Jurkat, Clone E6-1 (cell line): ENCODE measurements around the gene TESPA1. TPM values are rescaled to one million over a fixed set of nuclear protein-coding genes. Genes with fewer than 3 reads are reported as not detected.
A peak's percentile ranks its signal among the peaks of the same experiment; 100 is the strongest.

Experiments
- DNase-seq: peaks from one replicate; pipeline ENCODE4 v3.0.0-alpha.2; 2011; ENCODE audit warnings: low read depth, low spot score
- H3K4me3 ChIP-seq: 2 replicates; pipeline ENCODE4 v1.5.1; 2011; ENCODE audit warnings: mild to moderate bottlenecking, low read length, control low read depth, moderate library complexity
- polyA plus RNA-seq: library from polyadenylated mRNA; unstranded; fragments of >200 nt; gene quantifications from one replicate; pipeline ENCODE4 v1.2.1, GENCODE V29; 2012; ENCODE audit warnings: missing spikeins; ENCODE audit not compliant: insufficient read length, insufficient read depth

The TESPA1 gene
- polyA plus RNA-seq: 106 TPM

- peak within 1 kb of the TSS; percentile 85 for H3K4me3 ChIP-seq
- peak; percentile 95 for DNase-seq
These were observed at the start of gene TESPA1 for GRCh38 chr12:54984658-54985376. TESPA1 (minus strand) TSS chr12:54984762; CDS start chr12:54974562, 10,200 bp downstream.

DNA sequence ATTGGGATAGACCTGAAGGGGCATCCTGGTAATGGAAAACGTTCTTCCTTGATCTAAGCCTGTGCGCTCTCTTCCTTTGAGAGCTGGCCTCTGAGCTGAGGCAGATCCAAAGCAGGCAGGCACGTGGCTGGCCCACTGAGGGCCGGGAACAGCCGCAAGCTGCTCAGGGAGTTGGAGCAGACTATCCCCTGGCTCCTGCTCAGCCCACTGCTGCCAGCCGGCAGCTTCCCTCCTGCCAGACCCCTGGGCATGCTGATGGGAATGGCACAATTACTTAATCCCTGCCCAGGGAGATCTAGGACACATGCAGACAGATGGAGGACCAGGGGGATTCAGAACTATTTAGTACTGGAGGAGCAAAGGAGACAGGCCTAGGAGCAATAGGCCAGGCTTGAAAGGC is 49.7 kb upstream of the TESPA1 start:
- H3K4me3 ChIP-seq: no peak overlapping the region
- no peak for DNase-seq

- no peak overlapping the region for H3K4me3 ChIP-seq
- DNase-seq: no peak
These were observed 40.9 kb upstream of the TESPA1 start for GRCh38 chr12:55025508-55025907.

GRCh38 chr12:55024575-55024974 is 40.0 kb upstream of the TESPA1 start:
- no peak overlapping the region for H3K4me3 ChIP-seq

GRCh38 chr12:55019784-55020183 is 35.2 kb upstream of the TESPA1 start, which contains the start of gene NEUROD4:
NEUROD4 (plus strand) TSS chr12:55019974; CDS start chr12:55026440, 6,466 bp downstream.
- DNase-seq: no peak

More at GRCh38 chr12:55024575-55024974, 40.0 kb upstream of the TESPA1 start:
- DNase-seq: no peak

GRCh38 chr12:55017416-55017925 is 32.9 kb upstream of the TESPA1 start:
- no peak overlapping the region for H3K4me3 ChIP-seq
- no peak for DNase-seq

More at GRCh38 chr12:55019784-55020183, 35.2 kb upstream of the TESPA1 start, which contains the start of gene NEUROD4:
- no peak within 1 kb of the TSS for H3K4me3 ChIP-seq

- no peak for DNase-seq
- no peak overlapping the region for H3K4me3 ChIP-seq
These were observed 24.5 kb upstream of the TESPA1 start for GRCh38 chr12:55008944-55009585.

DNA sequence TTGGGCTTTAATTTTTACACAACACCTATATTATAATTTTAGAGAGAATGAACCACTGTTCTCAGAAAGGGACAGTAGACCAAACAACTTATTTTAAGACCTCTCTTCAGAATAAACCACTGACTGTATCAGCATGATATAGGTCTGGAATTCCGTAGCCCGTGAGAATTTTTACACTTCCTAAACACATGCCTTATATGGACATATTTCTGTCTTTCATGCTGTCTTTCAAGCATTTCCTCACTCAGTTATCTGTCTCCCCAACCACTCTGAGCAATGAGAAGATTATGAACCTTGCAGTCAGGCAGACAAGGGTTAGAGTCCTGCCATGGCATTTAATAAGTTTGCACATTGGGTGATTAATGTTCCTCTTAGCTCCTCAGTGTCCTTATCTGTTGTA is 17.8 kb upstream of the TESPA1 start:
- no peak for DNase-seq
- H3K4me3 ChIP-seq: no peak overlapping the region

DNA sequence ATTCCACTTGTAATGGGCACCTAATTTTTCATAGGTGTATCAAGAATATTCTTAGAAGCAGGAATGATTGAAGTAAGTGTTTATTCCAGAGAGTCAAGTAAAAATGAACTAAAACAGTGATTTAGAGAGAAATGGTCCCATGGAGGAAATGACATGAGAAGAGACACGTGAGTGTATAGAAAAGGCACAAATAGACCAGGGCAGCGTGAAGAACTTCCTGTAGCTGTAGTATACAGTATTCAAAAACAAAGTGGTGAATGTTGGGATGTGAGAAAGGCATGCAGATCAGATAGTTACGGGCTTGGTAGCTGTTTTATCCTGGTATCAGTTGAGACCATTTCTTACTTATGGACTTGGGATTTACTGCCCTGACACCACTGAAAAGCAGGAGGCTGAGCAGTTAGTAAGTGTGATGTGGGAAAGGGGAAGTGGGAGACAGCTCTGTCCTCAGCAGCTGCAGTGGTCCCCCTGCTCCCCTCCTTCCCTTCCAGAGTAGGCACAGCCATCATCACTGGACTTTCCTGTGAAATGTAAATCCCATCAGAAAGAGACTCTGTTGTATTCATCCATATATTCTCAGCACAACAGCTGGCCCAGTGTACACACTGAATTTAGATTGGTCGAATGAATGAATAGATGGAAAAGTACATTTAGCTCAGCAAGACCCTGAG is 16.8 kb upstream of the TESPA1 start:
- DNase-seq: no peak
- no peak overlapping the region for H3K4me3 ChIP-seq

GRCh38 chr12:54998958-54999510 is 14.5 kb upstream of the TESPA1 start:
- DNase-seq: no peak
- H3K4me3 ChIP-seq: no peak overlapping the region

- no peak for DNase-seq
- no peak overlapping the region for H3K4me3 ChIP-seq
These were observed 13.5 kb upstream of the TESPA1 start for GRCh38 chr12:54997929-54998522.

- no peak for DNase-seq
- H3K4me3 ChIP-seq: no peak overlapping the region
These were observed 11.6 kb upstream of the TESPA1 start for GRCh38 chr12:54996205-54996604.

DNA sequence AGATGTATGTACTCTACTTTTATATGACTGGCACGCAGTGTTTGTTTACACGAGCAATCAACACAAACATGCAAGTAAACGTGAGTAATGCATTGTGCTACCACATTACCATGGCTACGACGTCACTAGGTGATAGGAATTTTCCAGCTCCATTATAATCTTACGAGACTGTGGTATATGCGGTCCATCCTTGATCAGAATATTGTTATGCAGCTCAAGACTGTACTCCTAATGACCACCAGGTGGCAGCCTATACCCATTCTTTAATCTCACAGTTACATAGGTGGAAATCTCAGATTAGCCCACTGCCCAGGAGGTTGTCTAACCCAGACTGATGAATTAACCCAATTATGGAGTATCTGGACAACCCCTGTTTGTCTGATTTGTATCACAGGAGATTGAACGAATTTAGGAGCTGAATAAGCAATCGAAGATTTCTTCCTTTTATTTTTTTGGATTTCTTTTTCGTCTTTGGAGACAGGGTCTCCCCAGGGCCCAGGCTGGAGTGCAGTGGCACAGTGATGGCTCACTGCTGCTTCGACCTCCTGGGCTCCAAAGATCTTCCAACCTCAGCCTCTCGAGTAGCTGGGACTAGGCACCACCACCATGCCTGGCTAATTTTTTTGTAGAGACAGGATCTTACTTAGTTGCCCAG is 8.7 kb upstream of the TESPA1 start:
- no peak overlapping the region for H3K4me3 ChIP-seq
- peak; percentile 74 for DNase-seq

DNA sequence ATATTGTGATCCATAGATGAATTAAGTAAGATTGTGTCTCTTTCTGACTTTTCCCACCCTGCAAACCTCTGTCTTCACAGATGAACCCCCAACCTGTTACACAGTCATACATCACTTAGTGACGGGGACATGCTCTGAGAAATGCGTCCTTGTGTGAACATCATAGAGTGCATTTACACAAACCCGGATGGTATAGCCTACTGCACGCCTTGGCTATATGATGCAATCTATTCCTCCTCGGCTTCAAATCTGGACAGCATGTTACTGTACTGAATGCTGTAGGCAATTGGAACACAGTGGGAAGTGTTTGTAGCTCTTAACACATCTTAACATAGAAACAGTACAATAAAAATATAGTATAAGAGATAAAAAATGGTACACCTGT is 7.4 kb upstream of the TESPA1 start:
- H3K4me3 ChIP-seq: no peak overlapping the region
- no peak for DNase-seq

DNA sequence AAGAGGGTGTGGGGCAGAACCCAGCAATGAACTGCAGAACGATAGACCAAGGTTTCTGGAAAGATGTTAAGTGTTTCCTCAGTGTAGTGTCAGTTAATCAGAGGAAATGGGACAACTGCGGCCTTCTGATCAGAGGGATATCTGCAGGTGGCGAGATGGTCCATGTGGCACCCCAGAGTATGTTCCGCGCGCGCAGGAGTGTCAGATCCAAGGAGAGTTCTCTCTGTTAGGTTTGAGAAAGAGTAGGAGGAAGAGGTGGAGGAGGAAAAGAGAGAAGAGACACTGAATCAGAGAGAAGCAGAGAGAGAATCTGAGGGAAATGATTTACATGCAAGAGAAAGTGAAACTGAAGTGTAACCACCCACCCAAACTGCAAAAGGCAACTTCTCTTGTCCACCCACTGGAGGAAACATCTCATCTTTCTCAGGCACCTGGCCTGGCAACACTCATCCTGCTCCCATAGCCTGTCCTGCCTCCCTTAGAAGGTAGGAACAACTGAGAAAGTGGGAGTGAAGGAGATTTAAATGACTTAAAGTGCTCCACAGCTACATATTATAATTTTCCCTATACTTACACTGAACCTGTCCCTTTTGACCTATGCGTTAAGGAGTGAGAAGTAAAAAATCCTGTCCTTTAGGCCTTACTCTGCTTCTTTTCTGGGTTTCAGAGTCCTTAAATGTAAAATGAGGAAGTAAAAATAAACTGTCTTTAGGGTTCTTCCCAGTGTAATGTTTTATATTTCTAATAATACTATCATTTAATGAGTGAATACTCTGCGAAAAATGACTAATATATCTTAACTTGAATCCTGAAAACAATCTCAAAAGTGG is 6.8 kb upstream of the TESPA1 start:
- peak; percentile 65 for DNase-seq
- H3K4me3 ChIP-seq: peak overlapping the region; percentile 28

GRCh38 chr12:54989829-54990228 is 5.3 kb upstream of the TESPA1 start:
- no peak for DNase-seq
- no peak overlapping the region for H3K4me3 ChIP-seq

DNA sequence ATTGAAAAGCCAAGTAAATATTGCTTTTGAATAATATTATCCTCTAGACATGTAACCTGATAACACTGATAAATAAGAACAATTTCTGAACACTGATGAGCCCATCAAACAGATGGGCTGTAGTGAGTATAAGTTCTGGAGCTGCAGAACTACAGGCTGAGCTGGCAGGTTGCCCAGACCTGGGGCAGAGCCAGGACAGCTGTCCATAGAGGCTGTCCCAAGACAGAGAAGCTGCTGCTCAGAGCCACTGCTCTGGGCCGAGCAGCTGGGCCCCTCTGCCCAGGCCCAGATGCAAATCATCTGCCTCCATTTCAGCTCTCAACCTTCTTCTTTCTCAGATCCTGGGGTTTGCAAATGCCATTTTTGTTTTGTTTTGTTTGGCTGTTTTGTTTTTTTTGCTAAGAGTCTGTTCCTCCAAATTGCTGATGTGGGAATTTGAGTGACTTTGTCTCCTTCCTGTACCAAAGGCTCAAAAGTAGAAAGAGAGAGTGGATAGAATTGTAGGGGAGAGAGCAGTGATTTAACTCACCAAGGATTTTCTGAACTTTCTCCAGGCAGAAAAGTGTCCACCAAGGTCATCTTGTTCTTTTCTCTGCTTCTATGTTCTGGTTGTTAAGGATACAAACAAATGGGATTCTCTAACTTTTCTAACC is 4.0 kb upstream of the TESPA1 start:
- DNase-seq: no peak
- H3K4me3 ChIP-seq: no peak overlapping the region
